ENCODE measurements around the gene GGNBP2.

DNA sequence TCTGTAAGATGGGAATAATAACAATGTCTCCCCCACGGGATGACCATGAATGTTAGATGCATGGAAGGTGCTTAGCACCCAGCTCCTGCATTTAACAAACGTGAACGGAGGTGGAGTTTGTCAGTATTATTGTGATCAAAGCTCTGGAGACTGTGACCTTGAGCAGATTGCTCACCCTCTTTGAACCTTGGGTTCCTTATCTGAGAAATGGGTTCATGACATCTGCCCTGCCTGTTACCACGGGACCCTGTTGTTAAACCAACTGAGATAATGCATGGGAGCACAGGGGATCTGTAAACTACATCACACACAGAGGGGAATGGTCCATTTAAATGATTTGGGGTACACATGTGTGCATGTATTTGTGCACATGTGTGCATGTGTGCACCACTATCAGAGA is 86.3 kb downstream of the GGNBP2 start:
- TF ChIP-seq POLR2A (IDR thresholded peaks at IDR 0.05): no peak
- TF ChIP-seq, protein P1, sequence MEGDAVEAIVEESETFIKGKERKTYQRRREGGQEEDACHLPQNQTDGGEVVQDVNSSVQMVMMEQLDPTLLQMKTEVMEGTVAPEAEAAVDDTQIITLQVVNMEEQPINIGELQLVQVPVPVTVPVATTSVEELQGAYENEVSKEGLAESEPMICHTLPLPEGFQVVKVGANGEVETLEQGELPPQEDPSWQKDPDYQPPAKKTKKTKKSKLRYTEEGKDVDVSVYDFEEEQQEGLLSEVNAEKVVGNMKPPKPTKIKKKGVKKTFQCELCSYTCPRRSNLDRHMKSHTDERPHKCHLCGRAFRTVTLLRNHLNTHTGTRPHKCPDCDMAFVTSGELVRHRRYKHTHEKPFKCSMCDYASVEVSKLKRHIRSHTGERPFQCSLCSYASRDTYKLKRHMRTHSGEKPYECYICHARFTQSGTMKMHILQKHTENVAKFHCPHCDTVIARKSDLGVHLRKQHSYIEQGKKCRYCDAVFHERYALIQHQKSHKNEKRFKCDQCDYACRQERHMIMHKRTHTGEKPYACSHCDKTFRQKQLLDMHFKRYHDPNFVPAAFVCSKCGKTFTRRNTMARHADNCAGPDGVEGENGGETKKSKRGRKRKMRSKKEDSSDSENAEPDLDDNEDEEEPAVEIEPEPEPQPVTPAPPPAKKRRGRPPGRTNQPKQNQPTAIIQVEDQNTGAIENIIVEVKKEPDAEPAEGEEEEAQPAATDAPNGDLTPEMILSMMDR (IDR thresholded peaks at IDR 0.05): no peak

Data from body of pancreas (tissue), 4 donors.